Subcutaneous adipose tissue (tissue), 4 donors: ENCODE measurements around the gene CSPG4. TPM values are rescaled to one million over a fixed set of nuclear protein-coding genes. Genes with fewer than 3 reads are reported as not detected.

Experiments used
- CTCF ChIP-seq: fragments of 450-650 bp; IDR thresholded peaks from one replicate; pipeline ENCODE4 v1.5.1; 2016; ENCODE audit warnings: low read depth, mild to moderate bottlenecking, control low read depth, antibody characterized with exemption, moderate library complexity
- total RNA-seq, 4 donors: library from RNA; depleted of rRNA; stranded (reverse); fragments of >200 nt; gene quantifications; one replicate each; pipeline ENCODE4 v1.1.0, GENCODE V29; 2016

The CSPG4 gene
- total RNA-seq, 4 donors from 2014 or later: 34.6 to 183 (median 57.0) TPM

DNA sequence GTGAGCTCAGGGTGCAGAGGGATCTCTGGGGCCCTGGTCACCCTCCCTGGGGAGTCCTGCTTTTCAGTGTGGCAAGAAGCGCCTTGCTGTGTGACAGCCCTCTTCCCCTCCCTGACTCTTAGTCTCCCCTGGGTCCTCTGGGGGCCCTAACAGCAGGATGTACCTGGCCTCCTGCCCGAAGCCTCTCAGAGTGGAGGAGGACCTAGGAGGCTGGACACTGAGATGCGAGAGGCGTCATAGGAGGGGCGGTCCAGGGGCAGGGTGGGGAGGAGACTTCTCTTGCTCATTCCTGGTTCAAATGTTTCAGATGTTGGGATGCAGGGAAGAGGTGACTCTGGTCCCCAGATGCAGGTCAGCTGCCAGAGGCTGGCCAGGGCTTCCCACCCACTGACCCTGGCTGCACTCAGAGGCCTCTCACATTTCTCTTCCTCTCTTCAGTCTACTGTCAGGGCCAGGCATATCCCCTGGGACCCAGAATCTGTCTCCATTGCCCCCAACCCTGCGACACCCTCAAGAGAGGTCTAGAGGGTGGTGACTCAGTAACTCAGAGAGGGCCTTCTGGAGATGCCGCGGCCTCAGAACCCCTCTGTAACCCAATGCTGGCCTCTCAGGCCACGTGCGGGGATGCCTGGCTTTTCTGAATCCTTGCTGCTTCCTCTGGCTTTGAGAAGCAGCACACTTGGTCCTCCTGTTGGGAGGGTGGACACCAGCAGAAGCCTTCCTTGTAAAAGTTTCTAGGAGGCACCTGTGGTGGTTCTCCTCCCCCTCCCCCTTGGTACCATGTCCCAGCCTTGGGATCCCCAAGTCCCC is 39.0 kb downstream of the CSPG4 start:
- no peak for TF ChIP-seq CTCF

DNA sequence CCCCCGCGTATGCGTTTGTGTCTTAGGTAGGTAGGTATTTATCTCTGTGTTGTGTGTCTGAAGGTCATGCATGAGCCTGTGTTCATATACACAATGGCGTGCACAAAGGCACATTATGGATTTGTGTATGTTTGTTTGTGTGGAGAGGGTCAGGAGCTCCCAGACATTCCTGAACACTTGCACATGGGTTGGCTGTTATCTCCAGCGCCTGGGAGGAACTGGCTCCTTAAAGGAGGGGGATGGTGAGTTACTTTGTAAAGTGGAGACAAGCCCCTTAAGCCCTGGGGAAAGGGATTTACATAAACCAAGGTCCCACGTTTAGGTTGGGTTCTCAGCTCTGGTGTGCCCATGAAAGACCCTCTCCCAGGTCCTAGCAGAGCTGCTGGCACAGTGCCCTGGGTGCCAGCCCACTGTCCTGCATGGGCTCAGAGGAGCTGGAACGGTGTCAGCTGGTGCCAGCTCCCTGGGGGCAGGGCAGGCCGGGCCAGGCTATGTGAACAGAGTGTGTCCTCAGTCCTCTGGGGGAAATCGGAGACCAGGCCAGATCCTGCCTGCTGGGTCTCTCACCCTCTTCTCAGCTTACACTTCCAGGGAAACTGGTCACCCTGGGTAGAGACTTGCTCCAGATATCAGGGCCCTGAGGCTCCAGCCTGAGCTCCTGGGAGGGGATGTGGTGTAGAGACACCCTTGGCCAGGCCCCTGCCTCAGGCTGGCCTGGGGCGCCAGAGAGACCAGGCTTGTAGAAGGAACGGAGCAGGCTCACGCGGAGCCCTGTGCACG is 39.8 kb downstream of the CSPG4 start:
- TF ChIP-seq CTCF: no peak

DNA sequence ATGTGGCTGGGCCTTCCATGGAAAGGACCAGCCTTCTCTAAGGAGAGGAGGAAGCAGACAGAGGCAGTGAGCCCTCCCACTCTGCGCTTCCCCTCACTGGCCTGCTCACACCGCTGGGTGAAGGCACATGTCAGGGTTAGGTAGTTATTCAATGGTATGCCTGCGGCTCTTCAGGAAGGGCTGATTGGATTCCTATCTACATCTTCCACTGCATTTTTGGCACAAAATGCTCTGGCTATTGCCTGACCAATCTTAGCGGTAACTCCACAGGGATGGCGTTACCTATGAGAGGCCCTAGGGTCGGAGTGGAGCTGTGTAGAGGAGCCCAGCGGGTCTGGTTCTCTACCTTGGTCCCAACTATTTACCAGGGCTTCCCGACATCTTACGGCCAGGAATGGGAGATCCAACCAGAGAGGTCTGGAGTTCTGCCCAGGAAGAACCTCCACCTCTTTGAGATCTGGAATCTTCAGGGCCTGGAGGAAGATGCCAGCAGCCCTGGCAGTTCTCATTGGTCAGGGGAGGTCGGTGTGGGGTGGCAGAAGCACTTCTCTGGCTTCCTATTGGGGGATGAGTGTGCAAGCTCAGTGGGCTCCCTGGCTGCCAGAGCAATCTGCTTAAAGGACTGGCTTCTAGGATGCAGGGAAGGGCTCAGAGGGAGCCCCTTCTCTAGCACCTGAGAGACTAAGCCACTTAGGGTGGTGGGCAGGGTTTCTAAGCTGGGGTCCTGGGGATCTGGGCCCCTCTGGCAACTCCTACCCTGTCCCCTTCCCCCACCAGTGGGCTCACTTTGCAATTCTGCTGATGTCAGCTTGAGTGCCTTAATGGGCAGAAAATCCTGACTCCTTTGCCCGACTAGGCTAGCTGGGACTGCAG is 40.7 kb downstream of the CSPG4 start:
- no peak for TF ChIP-seq CTCF

GRCh38 chr15:75669879-75670212 is 42.8 kb downstream of the CSPG4 start:
- no peak for TF ChIP-seq CTCF

- no peak for TF ChIP-seq CTCF
Measured at GRCh38 chr15:75669191-75669878, 43.3 kb downstream of the CSPG4 start.

- no peak for TF ChIP-seq CTCF
Measured at GRCh38 chr15:75666823-75667501, 45.7 kb downstream of the CSPG4 start.
